ENCODE data around the gene ERCC2. TPM values are rescaled to one million over a fixed set of nuclear protein-coding genes. Genes with fewer than 3 reads are reported as not detected.
"Not testable (repeated sequence)": the region's sequence is repeated elsewhere in the genome, so short reads cannot be mapped to it uniquely, and the experiment has no call there.

The ERCC2 gene
- total RNA-seq, 4 donors from 2014 or later = 9.4 to 19.5 (median 17.6) TPM

DNA sequence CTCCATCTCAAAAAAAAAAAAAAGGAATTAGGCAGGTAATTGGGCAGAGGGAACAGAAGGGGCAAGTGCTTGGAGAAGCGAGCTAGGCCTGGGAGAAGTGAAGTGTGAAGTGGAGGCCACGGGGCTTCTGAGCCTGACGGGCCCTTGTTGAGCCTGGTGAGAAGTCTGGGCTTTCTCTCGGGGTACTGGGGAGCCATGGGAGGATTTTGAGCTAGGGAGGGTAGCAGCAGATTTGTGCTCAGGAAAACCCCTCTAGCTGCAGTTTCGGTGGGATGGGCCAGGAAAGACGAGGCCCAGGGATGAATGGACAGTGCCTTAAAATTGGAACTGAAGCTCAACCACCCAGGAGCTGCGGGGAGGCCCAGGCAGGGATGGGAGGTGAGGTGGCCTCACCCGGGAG lies 44.1 kb upstream of the ERCC2 start:
- H3K9me3 ChIP-seq = no peaks in the 10 kb centered on the region
- peaks cover 3 to 88% (median 15%) of the 10 kb centered on the region in 3 donors for H3K36me3 ChIP-seq
- peaks cover 0 to 13% (median 2%) of the 10 kb centered on the region in 4 donors for H3K4me1 ChIP-seq
- H3K27me3 ChIP-seq = no peaks in the 10 kb centered on the region
- WGBS, 2 donors = 94% methylated on average over 8 of the region's 8 CpGs
- H3K27ac ChIP-seq = no peak overlapping the region
- DNase-seq (ENCODE audit: low spot score in 2 of 2) = no peak
- TF ChIP-seq POLR2A (IDR thresholded peaks at IDR 0.05) (no peak), EP300 (IDR thresholded peaks at IDR 0.05) (no peak)
- TF ChIP-seq, protein P1, sequence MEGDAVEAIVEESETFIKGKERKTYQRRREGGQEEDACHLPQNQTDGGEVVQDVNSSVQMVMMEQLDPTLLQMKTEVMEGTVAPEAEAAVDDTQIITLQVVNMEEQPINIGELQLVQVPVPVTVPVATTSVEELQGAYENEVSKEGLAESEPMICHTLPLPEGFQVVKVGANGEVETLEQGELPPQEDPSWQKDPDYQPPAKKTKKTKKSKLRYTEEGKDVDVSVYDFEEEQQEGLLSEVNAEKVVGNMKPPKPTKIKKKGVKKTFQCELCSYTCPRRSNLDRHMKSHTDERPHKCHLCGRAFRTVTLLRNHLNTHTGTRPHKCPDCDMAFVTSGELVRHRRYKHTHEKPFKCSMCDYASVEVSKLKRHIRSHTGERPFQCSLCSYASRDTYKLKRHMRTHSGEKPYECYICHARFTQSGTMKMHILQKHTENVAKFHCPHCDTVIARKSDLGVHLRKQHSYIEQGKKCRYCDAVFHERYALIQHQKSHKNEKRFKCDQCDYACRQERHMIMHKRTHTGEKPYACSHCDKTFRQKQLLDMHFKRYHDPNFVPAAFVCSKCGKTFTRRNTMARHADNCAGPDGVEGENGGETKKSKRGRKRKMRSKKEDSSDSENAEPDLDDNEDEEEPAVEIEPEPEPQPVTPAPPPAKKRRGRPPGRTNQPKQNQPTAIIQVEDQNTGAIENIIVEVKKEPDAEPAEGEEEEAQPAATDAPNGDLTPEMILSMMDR (IDR thresholded peaks at IDR 0.05) = no peak
- no peak overlapping the region for H3K4me3 ChIP-seq

DNA sequence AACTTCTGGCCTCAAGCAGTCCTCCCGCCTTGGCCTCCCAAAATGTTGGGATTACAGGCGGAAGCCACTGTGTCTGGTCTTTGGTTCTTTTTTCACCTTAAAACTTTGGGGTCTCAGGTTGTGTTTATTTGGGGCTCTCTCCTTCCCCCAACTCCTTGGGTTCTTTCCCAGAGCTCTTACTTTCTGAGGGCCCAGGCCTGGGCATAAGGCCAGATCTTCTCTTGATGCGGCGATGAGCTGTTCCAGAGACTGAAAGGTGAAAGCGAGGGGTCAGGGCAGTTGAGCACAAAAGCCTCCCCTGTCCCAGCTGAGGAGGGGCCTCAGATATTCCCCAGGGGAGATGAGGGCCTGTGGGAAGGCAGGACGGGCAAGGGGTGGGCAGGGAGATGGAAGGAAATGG lies 43.1 kb upstream of the ERCC2 start:
- Histone ChIP-seq H3K4me1 (peaks cover 0 to 13% (median 0%) of the 10 kb centered on the region in 4 donors), H3K9me3 (no peaks in the 10 kb centered on the region), H3K4me3 (no peak overlapping the region), H3K36me3 (peaks cover 3 to 88% (median 15%) of the 10 kb centered on the region in 3 donors), H3K27me3 (no peaks in the 10 kb centered on the region), H3K27ac (no peak overlapping the region)
- WGBS, 2 donors = 75 to 80% methylated on average over 6 of the region's 6 CpGs
- no peak for DNase-seq (ENCODE audit: low spot score in 2 of 2)
- TF ChIP-seq POLR2A (IDR thresholded peaks at IDR 0.05) (no peak), EP300 (IDR thresholded peaks at IDR 0.05) (no peak)
- TF ChIP-seq, protein P1 (IDR thresholded peaks at IDR 0.05) = no peak

DNA sequence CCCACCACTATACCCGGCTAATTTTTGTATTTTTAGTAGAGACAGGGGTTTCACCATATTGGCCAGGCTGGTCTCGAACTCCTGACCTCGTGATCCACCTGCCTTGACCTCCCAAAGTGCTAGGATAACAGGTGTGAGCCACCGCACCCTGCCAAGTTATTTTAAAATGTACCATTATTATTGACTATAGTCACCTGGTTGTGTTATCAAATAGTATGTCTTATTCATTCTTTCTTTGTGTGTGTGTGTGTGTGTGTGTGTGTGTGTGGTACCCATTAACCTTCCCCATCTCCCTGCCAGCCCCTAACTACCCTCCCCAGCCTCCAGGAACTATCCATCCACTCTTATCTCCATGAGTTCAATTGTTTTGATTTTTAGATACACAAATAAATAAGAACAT lies 40.0 kb upstream of the ERCC2 start:
- not testable (repeated sequence) for DNase-seq (ENCODE audit: low spot score in 2 of 2); H3K4me3 ChIP-seq; H3K27ac ChIP-seq; H3K27me3 ChIP-seq; H3K9me3 ChIP-seq
- Histone ChIP-seq H3K36me3 (peaks cover 3 to 60% (median 15%) of the 10 kb centered on the region in 3 donors), H3K4me1 (peaks cover 0 to 21% (median 5%) of the 10 kb centered on the region in 4 donors)
- WGBS, 2 donors = 90 to 99% methylated on average over 4 of the region's 4 CpGs

DNA sequence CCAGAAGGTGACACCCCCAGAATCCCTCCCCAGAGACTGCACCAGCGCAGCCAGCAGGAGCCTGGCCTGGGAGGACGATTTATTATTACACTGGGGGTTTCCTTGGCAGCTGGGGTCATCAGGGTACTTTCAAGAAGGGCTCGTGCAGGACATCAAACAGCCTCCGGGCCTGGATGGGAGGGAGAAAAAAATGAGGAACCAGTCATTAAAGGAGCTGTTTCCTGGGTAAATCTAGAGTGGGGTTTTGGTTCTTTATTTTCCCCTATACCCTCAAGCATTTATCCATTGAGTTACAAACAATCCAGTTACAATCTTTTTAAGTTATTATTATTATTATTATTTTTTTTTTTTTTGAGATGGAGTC lies 39.2 kb upstream of the ERCC2 start:
- Histone ChIP-seq H3K9me3 (no peaks in the 10 kb centered on the region), H3K4me1 (peaks cover 0 to 29% (median 8%) of the 10 kb centered on the region in 4 donors), H3K4me3 (no peak overlapping the region), H3K27me3 (peaks cover 3 to 6% of the 10 kb centered on the region in 2 donors), H3K36me3 (peaks cover 3 to 53% (median 15%) of the 10 kb centered on the region in 3 donors), H3K27ac (no peak overlapping the region)
- DNase-seq (ENCODE audit: low spot score in 2 of 2) = no peak
- TF ChIP-seq, protein P1 (IDR thresholded peaks at IDR 0.05) = no peak
- no peak for TF ChIP-seq EP300 (IDR thresholded peaks at IDR 0.05)
- 41 to 44% methylated on average over 4 of the region's 4 CpGs for WGBS, 2 donors

DNA sequence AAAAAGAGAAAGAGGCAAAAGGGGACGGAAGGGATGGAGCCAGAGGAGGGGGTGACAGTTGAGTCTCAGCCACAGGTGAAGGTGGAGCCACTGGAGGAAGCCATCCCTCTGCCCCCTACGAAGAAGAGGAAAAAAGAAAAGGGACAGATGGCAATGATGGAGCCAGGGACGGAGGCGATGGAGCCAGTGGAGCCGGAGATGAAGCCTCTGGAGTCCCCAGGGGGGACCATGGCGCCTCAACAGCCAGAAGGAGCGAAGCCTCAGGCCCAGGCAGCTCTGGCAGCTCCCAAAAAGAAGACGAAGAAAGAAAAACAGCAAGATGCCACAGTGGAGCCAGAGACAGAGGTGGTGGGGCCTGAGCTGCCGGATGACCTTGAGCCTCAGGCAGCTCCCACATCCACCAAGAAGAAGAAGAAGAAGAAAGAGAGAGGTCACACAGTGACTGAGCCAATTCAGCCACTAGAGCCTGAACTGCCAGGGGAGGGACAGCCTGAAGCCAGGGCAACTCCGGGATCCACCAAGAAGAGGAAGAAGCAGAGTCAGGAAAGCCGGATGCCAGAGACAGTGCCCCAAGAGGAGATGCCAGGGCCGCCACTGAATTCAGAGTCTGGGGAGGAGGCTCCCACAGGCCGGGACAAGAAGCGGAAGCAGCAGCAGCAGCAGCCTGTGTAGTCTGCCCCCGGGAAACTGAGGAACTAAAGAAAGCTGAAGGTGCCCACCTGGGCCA lies 38.6 kb upstream of the ERCC2 start:
- peaks cover 0 to 35% (median 10%) of the 10 kb centered on the region in 4 donors for H3K4me1 ChIP-seq
- peaks cover 5 to 12% of the 10 kb centered on the region in 2 donors for H3K27me3 ChIP-seq
- peaks cover 3 to 48% (median 15%) of the 10 kb centered on the region in 3 donors for H3K36me3 ChIP-seq
- H3K9me3 ChIP-seq = no peaks in the 10 kb centered on the region
- no peak overlapping the region for H3K27ac ChIP-seq
- H3K4me3 ChIP-seq = no peak overlapping the region
- DNase-seq (ENCODE audit: low spot score in 2 of 2) = no peak
- WGBS, 2 donors = 78 to 82% methylated on average over 14 to 15 of the region's 15 CpGs
- TF ChIP-seq POLR2A (IDR thresholded peaks at IDR 0.05) (no peak), EP300 (IDR thresholded peaks at IDR 0.05) (no peak)
- TF ChIP-seq, protein P1 (IDR thresholded peaks at IDR 0.05) = no peak

Measured in tibial nerve (tissue), 4 donors.